ENCODE results near the gene DNAJB13.
"Not testable (repeated sequence)": the region's sequence is repeated elsewhere in the genome, so short reads cannot be mapped to it uniquely, and the experiment has no call there.

The DNAJB13 gene

GRCh38 chr11:73950869-73951710, at the start of gene DNAJB13:
Gene DNAJB13 (plus strand): TSS chr11:73951026. CDS start chr11:73951070, 44 bp downstream.
- no peak for DNase-seq (ENCODE audit: low read depth in 2 of 2)

GRCh38 chr11:73902303-73902702, 48.5 kb upstream of the DNAJB13 start:
- DNase-seq (ENCODE audit: low read depth in 2 of 2) = no peak

GRCh38 chr11:73907191-73907590, 43.6 kb upstream of the DNAJB13 start:
- no peak for DNase-seq (ENCODE audit: low read depth in 2 of 2)

- DNase-seq (ENCODE audit: low read depth in 2 of 2) = no peak
Measured at GRCh38 chr11:73912026-73912425, 38.8 kb upstream of the DNAJB13 start.

- no peak for DNase-seq (ENCODE audit: low read depth in 2 of 2)
Measured at GRCh38 chr11:73913472-73913871, 37.4 kb upstream of the DNAJB13 start.

GRCh38 chr11:73914284-73914683, 36.5 kb upstream of the DNAJB13 start:
- no peak for DNase-seq (ENCODE audit: low read depth in 2 of 2)

- DNase-seq (ENCODE audit: low read depth in 2 of 2) = no peak
Measured at GRCh38 chr11:73916435-73916834, 34.4 kb upstream of the DNAJB13 start.

GRCh38 chr11:73921180-73921579, 29.6 kb upstream of the DNAJB13 start:
- no peak for DNase-seq (ENCODE audit: low read depth in 2 of 2)

GRCh38 chr11:73929388-73929787, 21.4 kb upstream of the DNAJB13 start:
- DNase-seq (ENCODE audit: low read depth in 2 of 2) = no peak

- no peak for DNase-seq (ENCODE audit: low read depth in 2 of 2)
Measured at GRCh38 chr11:73931039-73931645, 19.7 kb upstream of the DNAJB13 start.

GRCh38 chr11:73931951-73932350, 18.9 kb upstream of the DNAJB13 start:
- no peak for DNase-seq (ENCODE audit: low read depth in 2 of 2)

- DNase-seq (ENCODE audit: low read depth in 2 of 2) = no peak
Measured at GRCh38 chr11:73932781-73933180, 18.0 kb upstream of the DNAJB13 start.

- DNase-seq (ENCODE audit: low read depth in 2 of 2) = not testable (repeated sequence)
Measured at GRCh38 chr11:73936047-73936446, 14.8 kb upstream of the DNAJB13 start.

- no peak for DNase-seq (ENCODE audit: low read depth in 2 of 2)
Measured at GRCh38 chr11:73939096-73939495, 11.7 kb upstream of the DNAJB13 start.

- no peak for DNase-seq (ENCODE audit: low read depth in 2 of 2)
Measured at GRCh38 chr11:73940801-73941570, 9.8 kb upstream of the DNAJB13 start.

- DNase-seq (ENCODE audit: low read depth in 2 of 2) = no peak
Measured at GRCh38 chr11:73942010-73942409, 8.8 kb upstream of the DNAJB13 start.

GRCh38 chr11:73944085-73944484, 6.7 kb upstream of the DNAJB13 start:
- DNase-seq (ENCODE audit: low read depth in 2 of 2) = no peak

GRCh38 chr11:73944901-73945300, 5.9 kb upstream of the DNAJB13 start:
- DNase-seq (ENCODE audit: low read depth in 2 of 2) = no peak

GRCh38 chr11:73945396-73945795, 5.4 kb upstream of the DNAJB13 start:
- no peak for DNase-seq (ENCODE audit: low read depth in 2 of 2)

- no peak for DNase-seq (ENCODE audit: low read depth in 2 of 2)
Measured at GRCh38 chr11:73946798-73947458, 3.9 kb upstream of the DNAJB13 start.

GRCh38 chr11:73949246-73949645, 1.6 kb upstream of the DNAJB13 start:
- no peak for DNase-seq (ENCODE audit: low read depth in 2 of 2)

GRCh38 chr11:73949912-73950311, 914 bp upstream of the DNAJB13 start:
- no peak for DNase-seq (ENCODE audit: low read depth in 2 of 2)
